GM18517 (cell line): ENCODE measurements around the gene SPARC.

Experiments used
- ATAC-seq: cut with Tn5 transposase; IDR thresholded peaks from one replicate; pipeline ENCODE4 v1.9.1; 2021; ENCODE audit warnings: mild to moderate bottlenecking, moderate library complexity; ENCODE audit not compliant: unreplicated experiment

SPARC gene

DNA sequence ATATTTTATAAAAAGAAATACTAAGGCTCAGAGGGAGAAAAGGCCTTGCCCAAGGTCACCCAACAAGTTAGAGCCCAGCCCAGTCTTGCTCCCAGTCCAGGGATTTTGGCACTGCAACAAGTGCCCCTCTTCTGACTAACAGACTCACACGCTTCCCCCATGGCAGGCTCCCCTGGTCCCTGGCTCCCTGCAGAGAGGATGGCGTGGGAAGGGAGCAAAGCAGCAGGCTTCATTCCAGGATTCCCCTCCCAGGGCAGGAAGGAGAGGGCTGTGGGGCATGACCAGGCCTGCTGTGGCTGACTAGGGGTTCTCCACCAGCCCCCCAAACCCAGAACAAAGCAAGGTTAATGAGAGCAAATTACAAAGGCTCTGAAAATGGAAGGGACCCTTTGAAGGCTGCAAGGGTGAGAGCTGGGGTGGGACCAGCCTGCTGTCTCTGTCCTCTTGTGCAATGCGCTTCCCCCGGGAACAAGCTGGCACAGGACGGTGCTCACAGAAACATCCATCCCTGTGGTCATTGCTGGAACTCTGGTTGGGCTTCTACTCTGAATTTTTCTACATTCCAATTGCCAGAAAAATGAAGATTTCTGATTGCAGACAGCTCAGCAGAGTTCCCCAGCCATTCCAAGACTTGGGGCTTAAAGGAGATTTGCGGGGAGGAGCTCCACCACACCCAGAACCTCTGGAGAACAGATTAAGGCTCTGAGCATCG, 58.4 kb downstream of the SPARC start:
- no peak for ATAC-seq

DNA sequence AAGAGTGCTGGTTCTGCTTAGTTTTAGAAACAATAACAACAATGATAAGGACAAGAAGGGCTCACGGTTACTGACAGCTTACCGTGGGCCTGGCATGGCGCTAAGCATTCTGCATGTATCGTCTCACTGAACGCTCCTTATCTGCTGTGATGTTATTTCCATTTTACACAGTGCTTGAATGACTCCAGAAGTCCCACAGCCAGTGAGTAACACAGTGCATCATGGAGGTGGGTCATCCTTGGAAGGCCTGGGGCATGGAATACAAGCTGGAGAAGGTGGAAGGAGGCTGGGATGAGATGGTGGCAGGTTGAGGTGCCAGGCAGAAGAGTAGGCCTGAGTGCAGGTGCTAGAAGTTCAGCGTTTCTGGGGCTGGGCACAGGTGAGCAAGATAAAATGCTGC, 59.1 kb downstream of the SPARC start:
- ATAC-seq: no peak

DNA sequence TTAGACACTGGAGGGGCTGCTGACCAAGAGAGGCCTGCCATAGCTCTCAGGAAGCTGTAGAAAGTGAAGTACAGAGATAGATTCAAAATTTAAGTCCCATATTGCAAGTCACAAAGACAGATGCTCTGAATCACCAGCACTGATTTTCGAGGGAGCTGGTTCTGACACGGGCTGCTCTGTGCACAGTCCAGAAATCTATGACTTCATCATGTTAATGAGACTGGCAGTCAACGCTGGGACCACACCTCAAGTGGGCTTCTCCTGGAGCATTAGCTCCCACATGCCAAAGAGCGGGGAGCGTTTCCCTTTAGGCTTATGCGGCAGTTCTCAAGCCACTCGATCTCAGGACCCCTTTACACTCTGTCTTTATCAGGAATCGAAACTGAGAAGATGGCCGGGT, 61.4 kb downstream of the SPARC start:
- ATAC-seq: no peak

GRCh38 chr5:151624476-151624875, 62.2 kb downstream of the SPARC start:
- no peak for ATAC-seq

GRCh38 chr5:151622367-151623088, 64.2 kb downstream of the SPARC start:
- no peak for ATAC-seq

GRCh38 chr5:151620461-151620840, 66.3 kb downstream of the SPARC start:
- no peak for ATAC-seq

DNA sequence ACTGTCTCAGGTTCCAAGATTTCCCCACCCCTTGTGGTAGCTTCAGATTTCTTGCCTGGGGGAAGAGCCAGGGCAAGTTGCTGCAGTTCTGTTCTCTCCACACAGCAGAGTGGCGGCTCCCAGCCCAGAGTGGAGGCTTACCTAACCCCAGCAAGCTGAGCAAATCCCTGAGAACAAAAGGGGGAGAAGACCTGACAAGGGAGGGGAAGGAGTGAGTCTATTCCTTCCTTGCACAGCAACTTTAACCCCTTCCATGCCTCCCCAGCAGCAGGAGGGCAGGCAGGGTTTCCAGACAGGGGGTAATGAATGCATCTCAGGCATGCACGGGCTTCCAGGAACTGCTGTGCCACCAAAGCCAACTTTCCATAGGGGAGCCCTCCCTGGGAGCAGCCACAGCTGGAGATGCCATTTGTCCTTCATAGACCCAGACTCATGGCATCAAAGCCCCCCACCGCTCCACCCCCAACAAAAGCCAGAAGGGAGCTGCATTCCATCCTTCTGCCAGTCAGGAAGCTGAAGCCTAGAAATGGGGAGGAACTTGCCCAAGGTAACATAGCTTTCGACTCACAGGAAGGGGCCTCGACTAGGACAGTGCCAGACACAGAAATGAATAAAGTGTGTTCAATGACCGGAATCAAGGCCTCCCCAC, 66.8 kb downstream of the SPARC start:
- no peak for ATAC-seq

- ATAC-seq: no peak
Observed at GRCh38 chr5:151618907-151619306, 67.8 kb downstream of the SPARC start.

- ATAC-seq: no peak
Observed at GRCh38 chr5:151617841-151618710, 68.6 kb downstream of the SPARC start.

DNA sequence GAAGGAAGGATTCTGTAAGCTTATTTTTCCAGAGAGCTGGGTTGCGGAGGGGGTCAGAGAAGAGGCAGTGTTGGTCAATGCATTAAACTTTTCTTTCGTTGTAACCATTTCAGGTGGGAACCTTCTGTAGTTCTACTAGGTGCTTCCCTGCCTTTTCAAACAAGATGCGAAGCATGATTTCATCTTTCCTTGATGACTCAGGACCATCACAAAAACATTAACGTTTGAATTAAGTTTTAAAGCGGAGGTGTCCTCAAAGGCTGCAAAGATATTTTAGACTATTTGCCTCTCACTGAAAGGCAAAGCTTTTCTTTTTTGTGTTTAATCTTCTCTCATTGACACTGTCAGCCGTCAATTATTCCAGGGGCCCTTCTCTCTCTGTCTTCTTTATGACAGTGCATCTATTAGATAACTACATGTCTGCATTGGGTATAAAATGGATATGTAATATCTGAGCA, 69.3 kb downstream of the SPARC start:
- ATAC-seq: no peak

DNA sequence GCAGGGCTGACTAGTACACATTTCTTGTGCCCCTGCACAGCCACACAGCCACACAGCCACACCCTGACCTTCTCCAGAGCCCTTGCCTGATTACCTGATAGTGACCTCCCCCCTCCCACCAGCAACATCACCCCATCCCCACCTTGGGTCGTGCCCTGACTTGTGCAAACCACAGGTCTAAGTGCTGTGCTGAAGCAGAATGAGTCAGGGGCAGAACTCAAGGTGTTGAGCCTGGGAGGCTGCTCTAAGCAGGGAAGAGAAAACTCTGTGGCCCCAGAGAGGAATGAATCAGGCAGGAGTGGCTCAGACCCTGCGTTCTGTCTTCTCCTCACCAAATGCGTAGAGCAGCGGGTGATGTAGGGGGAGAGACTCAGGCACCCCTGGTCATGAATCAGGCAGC, 71.3 kb downstream of the SPARC start:
- no peak for ATAC-seq

DNA sequence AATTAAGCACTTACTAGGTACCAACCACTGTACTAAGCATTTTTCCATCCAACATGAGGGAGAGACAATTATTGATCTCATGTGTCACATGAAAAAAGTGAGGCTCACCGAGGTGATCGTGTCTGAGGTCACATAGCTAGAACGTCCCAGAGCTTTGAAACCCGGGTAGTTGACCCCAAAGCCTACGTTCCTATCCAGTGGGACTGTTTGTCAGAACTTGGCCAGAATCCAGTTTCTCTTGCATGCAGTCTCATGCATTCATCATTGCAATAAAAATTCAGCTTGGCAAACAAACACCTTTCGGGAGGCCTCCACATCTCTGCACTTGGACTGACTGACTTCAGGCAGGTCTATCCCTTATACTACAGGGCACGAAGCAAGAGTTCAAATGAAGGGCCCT, 72.2 kb downstream of the SPARC start:
- no peak for ATAC-seq

DNA sequence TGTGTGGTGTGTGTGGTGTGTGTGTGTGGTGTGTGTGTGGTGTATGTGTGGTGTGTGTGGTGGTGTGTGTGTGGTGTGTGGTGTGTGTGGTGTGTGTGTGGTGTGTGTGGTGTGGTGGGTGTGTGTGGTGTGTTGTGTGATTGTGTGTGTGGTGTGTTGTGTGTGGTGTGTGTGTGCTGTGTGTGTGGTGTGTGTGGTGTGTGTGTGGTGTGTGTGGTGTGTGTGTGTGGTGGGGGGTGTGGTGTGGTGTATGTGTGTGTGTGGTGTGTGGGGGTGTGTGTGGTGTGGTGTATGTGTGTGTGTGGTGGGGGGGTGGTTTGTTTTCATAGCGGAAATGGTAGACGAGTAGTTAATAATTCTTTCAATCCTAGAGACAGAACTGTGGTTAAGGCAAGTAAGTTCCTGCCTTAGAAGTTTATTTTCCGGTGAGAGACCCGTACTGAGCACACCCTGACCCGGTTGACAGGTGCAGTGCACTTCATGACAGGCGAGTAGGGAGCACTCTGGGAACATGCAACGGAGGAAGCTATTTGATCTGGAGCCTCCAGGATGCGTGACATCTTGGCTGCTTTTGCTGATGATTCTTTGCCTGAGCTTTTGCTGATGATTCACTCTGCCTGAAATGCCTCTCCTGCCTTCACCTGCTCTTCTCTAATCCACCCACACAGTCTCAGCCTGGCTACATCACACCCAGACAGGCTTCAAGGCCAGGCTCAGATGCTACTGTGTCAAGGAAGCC, 73.9 kb downstream of the SPARC start:
- peak; percentile 88 for ATAC-seq

- ATAC-seq: no peak
Observed at GRCh38 chr5:151611127-151611775, 75.5 kb downstream of the SPARC start.
